Activated T-helper 17 cell treated with anti-CD3 and anti-CD28 coated beads, Interleukin-2, amount 50 U/mL, for 72 hours (primary cell): ENCODE measurements around the gene ASPA. TPM values are rescaled to one million over a fixed set of nuclear protein-coding genes. Genes with fewer than 3 reads are reported as not detected.

ENCODE experiments used
- total RNA-seq, 2 donors: library from RNA; stranded (reverse); gene quantifications; one replicate each; pipeline ENCODE4 v1.2.3, GENCODE V29; 2022

The ASPA gene
- total RNA-seq, 2 donors from 2014 or later: 0.05 TPM; not detected in 1

Other genes with a start within 250 kb of the ASPA start
- gene OR3A1, start 177.6 kb upstream of the ASPA start, total RNA-seq: under 1 TPM in 1 of 2 donors, not detected in 1; 0.35 TPM
- gene OR3A2, start 89.7 kb upstream of the ASPA start, total RNA-seq: 1 to 10 TPM; 1.2 to 2.3 TPM
- not detected for gene OR1E1, start 77.6 kb upstream of the ASPA start, total RNA-seq
- not detected for gene OR3A3, start 64.6 kb upstream of the ASPA start, total RNA-seq
- gene OR1E2, start 42.2 kb upstream of the ASPA start, total RNA-seq: not detected
- gene SPATA22, start 4.2 kb upstream of the ASPA start, total RNA-seq: not detected
- 1 to 10 TPM in 1 of 2 donors, under 1 TPM in 1; 0.86 to 3.5 TPM for gene TRPV3, start 81.8 kb downstream of the ASPA start, total RNA-seq
- gene TRPV1, start 133.4 kb downstream of the ASPA start, total RNA-seq: 1 to 10 TPM; 3.7 to 3.9 TPM
- 10 to 100 TPM in 1 of 2 donors, 1 to 10 TPM in 1; 10.0 to 12.3 TPM for gene SHPK, start 160.3 kb downstream of the ASPA start, total RNA-seq
- 10 to 100 TPM; 11.2 to 11.8 TPM for gene CTNS, start 160.8 kb downstream of the ASPA start, total RNA-seq
- 10 to 100 TPM; 13.0 to 15.1 TPM for gene TAX1BP3, start 192.6 kb downstream of the ASPA start, total RNA-seq
- 10 to 100 TPM; 28.9 to 58.8 TPM for gene EMC6, start 192.8 kb downstream of the ASPA start, total RNA-seq
- gene P2RX5, start 220.2 kb downstream of the ASPA start, total RNA-seq: 10 to 100 TPM; 22.0 to 74.3 TPM
- gene HASPIN, start 247.9 kb downstream of the ASPA start, total RNA-seq: 10 to 100 TPM; 12.4 to 21.5 TPM